Inflammatory macrophage (primary cell): Measurements from ENCODE around the gene PIK3AP1.
"Not testable (repeated sequence)": the region's sequence is repeated elsewhere in the genome, so short reads cannot be mapped to it uniquely, and the experiment has no call there.

Experiments used
- DNase-seq, 2 donors: peaks; one replicate each; pipeline ENCODE4 v3.0.0-alpha.2; 2020 to 2022

Gene PIK3AP1

DNA sequence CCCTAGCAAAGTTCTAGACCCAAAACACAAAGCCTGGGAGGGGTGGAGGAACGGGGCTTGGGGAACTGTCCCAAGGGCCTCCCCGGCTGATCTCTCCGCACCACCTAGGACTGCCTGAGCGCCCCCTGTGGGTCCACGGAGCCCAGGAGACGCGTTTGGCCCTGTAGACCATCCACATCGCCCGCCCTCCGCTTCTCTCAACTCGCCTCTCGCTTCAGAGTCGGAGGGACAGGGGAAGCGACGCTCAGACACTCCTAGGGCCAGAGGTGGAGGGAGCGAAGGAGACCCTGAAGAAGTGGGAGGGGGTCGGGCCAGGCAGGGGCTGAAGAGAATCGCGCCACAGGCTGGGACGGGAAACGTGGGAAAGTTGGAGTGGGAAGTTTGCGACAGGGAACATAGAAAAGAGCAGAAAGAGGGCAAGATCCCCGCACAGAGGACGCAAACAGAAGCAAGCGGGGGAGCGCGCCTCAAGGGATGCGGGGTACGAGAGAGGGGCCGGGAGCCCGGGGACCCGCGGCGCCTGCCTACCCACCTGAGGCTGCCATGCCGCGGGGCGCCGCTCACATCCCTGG, 378 bp downstream of the PIK3AP1 start:
- peak; percentile 81 to 86 for DNase-seq

DNA sequence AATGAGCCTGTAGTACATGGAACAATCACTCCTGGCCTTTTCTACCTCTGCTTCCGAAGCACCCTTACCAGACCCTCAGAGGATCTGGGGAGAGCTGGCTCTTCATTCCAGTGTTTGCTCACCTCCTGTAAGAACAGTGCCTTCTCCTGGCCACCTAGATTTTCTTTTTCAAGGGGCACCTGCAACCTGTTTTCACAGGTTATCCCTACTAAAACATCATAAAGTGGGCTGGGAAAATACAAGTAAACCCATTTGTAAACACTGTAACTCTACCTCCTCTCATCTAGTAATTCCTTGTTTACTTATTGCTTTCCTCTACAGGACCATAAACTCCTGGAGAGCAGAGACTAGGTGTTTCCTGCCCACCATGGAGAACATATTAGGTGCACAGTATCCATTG, 1.1 kb downstream of the PIK3AP1 start:
- DNase-seq, result no peak

DNA sequence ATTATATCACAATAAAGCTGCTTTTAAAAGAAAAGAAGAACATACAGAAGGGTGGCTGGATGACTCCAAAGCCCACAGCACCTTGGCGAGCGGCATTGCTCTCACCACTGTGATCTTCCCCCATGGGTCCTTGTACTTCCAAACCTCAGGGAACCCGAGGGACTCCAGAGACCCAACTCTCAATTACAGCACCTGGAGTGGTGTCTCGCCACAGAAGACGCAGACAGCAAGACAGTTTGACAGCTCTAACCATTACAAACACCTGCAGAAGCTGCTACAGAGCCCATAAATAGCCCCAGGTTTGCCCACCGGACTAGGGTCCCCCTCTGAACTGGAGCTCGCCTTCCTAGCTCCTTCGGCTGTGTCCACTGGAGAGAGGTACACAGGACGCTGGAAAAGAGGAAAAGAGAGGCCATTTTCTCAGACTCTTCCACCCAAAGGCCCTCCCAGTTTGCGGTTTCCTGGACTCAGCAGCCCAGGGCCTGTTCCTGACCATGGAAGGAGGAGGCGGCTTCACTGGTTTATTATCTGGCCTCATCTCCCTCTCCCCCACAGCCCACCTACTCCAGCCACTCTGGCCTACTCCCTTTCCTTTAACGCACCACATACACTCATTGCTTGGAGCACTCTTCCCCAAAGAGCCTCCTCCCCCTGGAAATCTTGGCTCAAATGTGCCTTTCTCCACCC, 1.9 kb downstream of the PIK3AP1 start:
- DNase-seq, result peak; percentile 33 to 63

DNA sequence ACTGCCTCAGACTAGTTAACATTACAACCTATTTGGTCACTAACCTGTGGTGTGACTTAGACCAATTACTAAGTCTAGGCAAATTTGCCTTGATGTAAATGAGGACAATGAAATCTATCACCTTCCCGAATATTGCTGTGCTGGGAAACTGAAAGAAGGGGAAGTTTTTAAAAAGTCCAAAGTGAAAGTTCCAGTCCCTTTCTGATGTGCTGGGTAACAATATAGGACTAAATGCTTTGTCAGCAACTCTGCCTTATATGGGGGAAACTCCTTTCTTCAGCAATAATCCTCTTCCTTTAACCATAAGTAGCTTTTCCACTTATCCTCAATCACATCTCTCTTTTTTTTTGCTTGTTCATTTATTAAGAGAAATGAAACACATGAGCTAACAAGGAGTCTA, 3.9 kb downstream of the PIK3AP1 start:
- DNase-seq, result peak; percentile 32 to 46

DNA sequence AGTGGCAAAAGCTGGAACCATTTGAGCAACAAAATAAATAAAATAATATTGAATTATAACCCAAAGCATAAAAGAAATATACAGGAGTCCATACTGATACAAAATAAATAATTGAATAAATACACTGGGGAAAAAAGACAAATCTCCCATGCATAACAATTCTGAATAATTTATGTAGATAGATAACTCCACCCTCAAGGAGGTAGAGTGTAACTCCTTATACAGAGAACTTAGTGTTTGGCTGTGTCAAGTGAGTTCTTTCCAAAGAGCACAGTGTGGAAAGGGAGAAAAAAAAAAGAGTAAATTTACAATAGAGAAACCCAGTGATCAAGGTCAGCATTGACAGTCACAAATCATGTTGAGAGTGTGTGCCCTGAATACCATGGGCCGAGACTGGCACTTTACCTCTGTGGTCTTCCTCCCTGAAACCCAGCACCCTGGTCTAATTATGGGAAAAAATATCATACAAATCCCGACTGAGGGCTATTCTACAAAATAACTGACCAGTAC, 5.5 kb downstream of the PIK3AP1 start:
- DNase-seq, result no peak

DNA sequence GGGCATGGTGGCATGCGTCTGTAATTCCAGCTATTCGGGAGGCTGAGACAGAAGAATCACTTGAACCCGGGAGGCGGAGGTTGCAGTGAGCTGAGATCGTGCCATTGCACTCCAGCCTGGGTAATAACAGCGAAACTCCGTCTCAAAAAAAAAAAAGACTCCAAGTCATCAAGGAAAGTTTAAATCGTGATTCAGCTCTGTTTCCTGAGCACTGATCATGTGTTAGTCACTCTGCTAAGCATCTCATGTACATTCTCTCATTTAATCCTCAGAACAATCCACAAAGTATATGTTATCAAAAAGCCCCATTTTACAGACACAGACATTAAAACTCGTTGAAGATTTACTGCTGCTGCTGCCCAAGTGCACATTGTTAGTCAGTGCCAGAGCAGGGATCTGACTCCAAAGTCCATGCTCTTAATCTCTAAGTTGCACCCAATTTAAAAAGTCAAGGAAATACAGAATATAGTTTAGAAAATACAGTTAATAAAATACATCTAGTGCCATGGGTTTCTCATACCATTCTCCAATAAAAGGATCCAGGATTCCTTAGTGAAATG, 6.2 kb downstream of the PIK3AP1 start:
- DNase-seq, result no peak

DNA sequence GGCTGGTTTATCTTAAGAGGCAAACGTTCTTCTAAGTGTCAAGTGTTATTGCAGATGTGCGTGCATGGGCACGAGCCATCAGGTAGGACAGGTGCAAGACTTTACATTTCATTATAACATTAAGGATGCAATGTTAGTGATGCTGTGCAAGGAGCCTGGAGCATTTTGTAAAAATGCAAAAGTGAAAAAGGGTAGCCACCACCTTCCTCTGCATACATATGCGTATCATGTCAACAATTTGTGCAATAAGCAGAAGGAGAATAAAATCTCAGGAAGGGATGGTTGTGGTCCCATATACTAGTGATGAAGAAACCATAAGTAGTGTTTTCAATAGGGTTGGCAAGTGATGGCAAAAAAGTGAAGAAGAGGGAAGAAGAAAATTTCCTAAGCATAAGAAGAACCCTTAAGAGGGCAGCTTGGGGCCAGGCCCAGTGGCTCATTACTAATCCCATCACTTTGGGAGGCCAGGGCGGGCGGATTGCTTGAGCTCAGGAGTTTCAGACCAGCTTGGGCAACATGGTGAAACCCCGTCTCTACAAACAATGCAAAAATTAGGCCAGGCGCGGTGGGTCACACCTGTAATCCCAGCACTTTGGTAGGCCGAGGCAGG, 7.5 kb downstream of the PIK3AP1 start:
- DNase-seq, result no peak

DNA sequence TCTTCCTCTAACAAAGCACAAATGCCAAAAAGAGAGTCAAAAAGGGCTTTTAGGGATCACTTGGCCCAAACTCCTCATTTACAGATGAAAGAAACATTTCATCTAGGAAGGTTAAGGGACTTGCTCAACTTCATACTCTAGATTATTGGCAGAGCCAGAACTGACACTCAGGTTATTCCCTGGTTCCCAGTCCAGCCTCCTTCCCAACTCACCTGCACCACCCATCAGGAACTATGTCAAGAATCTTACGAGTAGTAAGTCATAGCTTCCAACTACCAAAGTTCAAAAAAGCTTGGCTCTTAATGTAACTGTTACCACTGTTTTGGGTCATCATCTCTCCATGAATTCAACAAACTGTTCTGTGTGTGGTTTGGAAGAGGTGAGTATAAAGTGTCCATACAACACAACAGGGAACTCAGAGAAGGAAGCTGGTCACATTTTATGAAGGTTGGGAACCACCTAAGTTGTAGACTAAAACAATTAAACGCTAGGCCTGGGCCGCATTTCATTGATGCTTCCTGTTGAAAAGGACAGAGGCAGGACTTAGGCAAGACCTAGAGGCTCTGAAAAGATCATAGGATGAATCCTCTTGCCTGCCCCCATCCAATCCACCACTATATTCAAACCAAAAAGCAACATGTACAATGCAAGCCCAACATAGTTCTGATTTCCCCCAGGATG, 9.1 kb downstream of the PIK3AP1 start:
- DNase-seq, result no peak

DNA sequence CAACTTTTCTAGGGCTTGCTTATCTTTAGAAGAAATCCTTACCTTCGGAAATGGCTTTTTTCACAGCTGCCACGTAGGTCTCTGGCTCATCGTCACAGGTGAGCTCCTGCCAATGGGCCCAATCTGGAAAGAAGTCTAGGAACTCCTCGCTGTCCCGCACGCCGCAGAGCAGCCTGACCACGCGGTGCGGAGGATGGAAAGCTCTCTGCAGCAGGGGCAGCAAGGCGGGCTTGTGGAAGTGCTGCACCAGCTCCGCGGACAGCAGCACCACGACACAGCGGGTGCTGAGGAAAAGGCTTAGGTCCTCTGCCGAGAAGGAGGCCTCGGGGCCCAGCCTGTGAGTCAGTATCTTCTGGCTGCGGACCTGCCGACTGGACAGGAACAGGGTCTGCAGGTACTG, 10.8 kb downstream of the PIK3AP1 start:
- no peak for DNase-seq

DNA sequence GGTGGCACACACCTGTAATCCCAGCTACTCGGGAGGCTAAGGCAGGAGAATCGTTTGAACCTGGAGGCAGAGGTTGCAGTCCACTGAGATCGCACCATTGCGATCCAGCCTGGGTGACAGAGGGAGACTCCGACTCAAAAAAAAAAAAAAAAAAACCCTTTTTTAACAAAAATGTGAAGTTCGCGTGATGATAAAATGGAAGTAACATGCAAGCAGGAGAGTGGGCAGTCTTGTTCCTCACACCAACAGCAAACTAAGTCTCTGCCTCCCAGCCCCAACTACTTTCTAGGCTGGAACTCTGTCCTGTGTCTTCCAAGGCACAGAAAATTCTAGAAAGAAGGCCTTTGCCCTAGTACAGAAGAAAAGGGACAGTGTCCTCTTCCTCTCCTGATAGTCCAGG, 11.3 kb downstream of the PIK3AP1 start:
- DNase-seq, result peak in 1 of 2 donors; percentile 29

DNA sequence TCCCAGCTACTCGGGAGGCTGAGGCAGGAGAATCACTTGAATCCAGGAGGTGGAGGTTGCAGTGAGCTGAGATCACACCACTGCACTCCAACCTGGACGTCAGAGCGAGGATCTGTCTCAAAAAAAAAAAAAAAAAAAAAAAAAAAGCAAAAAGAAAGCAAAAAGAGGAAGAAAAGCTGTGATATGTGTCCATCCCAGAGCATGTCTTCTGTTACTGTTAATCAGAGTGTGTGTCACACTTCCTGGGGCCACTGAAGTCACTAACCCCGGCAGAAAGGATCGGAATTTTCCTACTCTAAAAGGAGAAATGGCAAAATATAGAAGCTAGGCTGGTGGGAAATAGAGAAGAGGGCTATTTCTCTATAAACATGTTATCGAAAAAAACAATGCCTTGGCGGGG, 11.9 kb downstream of the PIK3AP1 start:
- peak; percentile 90 to 94 for DNase-seq

DNA sequence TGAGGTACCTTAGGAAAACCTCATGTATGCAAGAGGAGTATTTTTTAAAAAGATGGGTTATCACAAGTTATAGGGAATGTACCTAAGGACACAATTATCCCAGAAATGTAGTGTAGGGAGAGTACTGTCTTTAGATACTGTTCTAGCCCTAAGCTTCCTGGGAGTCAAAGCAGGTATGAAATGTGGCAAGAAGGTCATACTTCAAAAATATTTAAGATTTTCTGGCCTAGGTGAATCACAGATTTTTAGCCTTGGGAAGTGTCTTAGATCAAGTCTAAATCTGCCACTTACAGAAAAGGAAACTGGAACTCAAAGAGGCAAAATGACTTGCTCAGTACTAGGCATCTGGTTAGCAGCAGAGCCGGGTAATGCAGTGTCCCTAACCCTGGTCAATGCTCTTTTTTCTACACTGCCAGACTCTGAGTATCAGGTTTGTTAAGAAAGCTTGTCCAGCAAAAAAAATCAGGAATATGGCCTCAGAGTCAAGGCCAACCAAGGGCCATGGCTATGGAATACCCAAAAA, 13.9 kb downstream of the PIK3AP1 start:
- DNase-seq, result no peak

DNA sequence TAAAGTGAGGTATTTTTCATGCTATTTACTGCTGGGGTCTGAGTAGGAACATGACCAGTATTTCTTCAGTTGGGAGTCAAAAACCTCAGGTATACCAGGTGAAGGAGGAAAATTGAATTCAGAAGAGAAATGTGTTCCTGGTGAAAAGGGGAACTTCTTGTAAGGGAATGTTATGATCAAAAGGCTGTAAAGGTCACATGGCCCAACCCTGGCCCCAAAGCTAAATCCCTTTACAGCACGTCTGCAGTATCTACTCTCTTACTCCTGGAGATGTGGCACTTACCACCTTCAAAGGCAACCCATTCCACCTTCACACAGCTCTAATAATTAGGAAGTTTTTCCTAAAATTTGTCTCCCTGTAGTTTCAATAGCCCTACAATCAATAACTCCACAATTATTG, 15.2 kb downstream of the PIK3AP1 start:
- peak in 1 of 2 donors; percentile 30 for DNase-seq

DNA sequence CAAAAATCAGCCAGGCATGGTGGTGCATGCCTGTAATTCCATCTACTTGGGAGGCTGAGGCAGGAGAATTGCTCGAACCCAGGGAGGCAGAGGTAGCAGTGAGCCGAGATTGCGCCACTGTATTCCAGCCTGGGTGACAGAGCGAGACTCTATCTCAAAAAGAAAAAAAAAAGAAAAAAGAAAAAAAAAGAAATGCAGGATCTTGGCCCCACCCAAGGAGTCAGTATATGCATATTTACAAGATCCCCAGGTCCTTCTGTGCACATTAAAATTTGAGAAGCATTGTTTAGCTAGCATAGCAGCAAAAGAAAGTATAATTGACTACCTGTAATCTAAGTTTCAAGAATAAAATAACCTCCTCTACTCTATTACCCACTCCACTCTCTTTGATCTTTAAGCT, 15.8 kb downstream of the PIK3AP1 start:
- no peak for DNase-seq

DNA sequence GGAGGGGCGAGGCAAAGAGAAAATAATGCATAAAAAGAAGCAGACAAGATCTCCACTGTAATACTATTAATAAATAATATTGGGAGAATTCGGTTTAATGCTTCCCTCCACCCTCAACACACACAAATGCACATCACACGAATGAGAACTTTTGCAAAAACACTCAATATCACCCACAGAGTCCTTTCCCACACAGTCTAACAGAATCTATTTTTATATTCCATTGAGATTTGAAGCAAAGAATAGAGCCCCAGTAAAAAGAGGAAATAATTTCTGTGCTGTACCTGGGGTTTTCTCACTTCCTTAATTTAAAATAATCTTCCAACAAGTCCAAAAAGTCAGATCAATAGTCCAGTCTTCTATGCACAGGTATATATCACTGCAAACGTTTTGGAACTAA, 17.0 kb downstream of the PIK3AP1 start:
- no peak for DNase-seq

DNA sequence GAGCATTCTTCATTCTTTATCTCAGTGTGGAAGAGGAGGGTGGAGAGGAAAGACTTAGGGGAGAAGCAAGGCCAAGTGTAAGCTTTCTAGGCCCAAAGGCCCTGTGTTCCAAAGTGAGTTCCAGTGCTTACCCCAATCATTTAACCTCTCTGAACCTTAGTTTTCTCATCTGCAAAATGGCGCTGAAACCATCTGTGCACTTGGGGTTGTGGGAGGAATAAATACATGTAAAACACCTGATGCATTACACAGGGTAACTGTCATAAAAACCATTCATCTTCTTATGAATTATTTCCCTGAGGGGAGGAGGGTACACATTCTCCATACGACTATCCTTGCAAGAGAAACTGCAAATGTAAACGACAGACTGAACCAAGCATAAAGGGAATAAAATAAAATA, 19.0 kb downstream of the PIK3AP1 start:
- DNase-seq, result no peak

DNA sequence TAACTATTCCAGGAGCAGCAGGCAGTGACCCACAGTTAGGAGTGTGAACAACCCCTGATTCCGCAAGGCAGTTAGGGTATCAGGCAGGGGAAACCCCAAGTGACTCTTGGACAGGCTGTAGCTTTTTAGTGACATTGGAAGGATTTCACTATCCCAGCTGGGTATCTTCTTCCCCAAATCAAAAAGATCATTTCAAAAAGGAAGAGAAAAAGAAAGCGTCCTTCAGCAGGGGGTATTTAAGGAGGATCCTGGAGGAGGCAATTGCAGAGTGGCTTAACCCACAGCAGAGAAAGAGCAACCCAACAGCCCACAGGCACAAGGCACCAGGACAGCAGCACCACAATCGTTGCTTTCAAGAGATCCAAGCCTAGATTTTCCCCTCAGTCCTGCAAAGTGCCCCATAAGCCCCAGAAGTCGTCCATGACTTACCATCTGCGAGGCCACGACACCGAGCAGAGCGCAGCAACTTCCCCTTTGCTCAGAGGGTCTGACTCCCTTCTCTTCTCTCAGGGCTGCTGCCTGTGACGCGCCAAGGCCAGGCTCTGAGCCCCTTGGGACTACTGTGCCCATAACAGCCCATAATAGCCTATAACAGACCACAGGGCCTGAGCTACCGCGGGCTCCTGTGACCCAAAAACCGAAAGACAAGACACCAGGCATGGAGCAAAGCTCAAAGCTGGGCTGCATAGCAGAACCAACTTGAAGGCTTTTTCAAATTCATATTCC, 19.8 kb downstream of the PIK3AP1 start:
- DNase-seq, result peak; percentile 61 to 68

DNA sequence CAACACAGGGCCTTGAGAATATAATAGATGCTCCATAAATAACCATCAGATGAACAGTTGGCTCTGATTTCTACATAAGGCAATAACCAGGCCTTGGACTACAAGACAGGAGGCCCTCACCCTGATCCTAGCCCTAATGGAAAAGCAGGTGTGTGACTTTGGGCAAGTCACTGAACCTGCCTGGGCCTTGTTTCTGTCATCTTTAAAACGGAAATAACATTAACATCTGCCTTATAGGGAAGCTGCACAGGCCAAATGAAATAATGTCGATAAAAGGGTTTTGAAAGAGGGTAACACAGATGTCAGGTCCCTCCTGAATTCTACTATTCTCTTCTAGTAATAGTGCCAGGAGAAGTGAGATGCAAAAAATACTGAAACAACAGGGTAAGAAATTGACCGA, 20.7 kb downstream of the PIK3AP1 start:
- DNase-seq, result no peak

DNA sequence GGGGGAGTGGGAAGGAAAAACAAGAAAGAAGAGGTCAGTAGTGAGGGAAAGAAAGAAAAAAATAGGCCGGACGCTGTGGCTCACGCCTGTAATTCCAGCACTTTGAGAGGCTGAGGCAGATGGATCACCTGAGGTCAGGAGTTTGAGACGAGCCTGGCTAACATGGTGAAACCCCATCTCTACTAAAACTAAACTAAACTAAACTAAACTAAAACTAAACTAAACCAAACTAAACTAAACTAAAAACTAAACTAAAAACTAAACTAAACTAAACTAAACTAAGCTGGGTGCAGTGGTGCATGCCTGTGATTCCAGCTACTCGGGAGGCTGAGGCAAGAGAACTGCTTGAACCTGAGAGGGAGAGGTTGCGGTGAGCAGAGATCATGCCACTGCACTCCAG, 22.0 kb downstream of the PIK3AP1 start:
- not testable (repeated sequence) for DNase-seq

DNA sequence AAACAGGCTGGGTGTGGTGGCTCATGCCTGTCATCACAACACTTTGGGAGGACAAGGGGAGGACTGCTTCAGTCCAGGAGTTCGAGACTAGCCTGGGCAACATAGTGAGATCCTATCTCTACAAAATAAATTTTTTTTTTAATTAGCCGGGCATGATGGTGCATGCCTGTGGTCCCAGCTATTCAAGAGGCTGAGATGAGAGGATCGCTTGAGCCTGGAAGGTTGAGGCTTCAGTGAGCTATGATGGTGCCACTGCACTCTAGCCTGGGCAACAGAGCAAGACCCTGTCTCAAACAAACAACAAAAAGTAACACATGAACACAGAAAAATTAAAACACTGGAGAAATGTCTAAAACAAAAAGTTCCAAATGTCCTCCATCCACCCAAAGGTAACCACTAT, 22.9 kb downstream of the PIK3AP1 start:
- DNase-seq, result no peak

DNA sequence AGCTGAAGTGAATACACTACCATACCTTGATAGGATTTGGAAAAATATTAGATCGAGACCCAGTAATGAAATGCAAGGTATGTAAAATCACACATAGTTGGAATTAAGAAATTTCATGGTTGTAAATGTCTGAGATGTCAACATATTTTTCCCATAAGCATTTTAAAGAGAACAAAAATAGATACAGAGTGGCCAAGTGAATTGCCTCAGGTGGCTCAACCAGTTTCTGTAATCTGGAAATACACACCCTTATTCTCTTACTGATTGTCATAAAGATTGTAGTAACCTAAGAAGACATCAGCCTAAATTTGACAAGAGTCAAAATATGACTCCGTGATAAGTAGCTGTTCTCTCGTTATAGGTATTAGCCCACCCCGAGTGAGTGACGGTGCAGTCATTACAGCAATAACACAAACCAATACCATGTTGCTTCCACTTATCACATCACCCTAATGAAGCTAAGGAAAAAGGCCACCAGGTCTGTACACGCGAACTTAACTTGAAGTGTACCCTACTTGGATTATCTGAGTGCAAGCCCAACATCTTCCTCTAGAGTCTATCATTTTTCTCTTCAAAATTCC, 23.4 kb downstream of the PIK3AP1 start:
- no peak for DNase-seq
